OCI-LY7 (cell line): ENCODE results near the gene NTHL1. TPM values are rescaled to one million over a fixed set of nuclear protein-coding genes. Genes with fewer than 3 reads are reported as not detected.

Experiments used
- BruUV-seq: library from RNA; stranded (reverse); fragments of 400-500 nt; replicated peaks from 2 replicates; lab custom pipeline; 2021; lab: Mats Ljungman, UMichigan
- CTCF ChIA-PET: fragments of 300-600 bp; sonication (Branson Sonifier 250); formaldehyde crosslinking; loops from one replicate; lab custom pipeline; 2022; ENCODE audit warnings: antibody characterized with exemption; ENCODE audit not compliant: unreplicated experiment; lab: Charles Lee
- POLR2A ChIA-PET: fragments of 300-600 bp; sonication (Branson Sonifier 250); formaldehyde crosslinking; loops from one replicate; lab custom pipeline; 2022; ENCODE audit warnings: antibody characterized with exemption; lab: Charles Lee
- DNase-seq: peaks from one replicate; pipeline ENCODE4 v3.0.0-alpha.2; 2015; ENCODE audit warnings: low spot score
- H2AFZ ChIP-seq: fragments of 200-600 bp; sonication (generic), shearing (Covaris generic); 2 replicates; pipeline ENCODE4 v1.6.1; 2014; ENCODE audit warnings: mild to moderate bottlenecking, antibody characterized with exemption, low read length, moderate library complexity
- H3K27ac ChIP-seq: fragments of 200-600 bp; sonication (generic); 2 replicates; pipeline ENCODE4 v1.5.1; 2014; ENCODE audit warnings: mixed run types, low read depth, mild to moderate bottlenecking, moderate library complexity, low read length, inconsistent platforms; ENCODE audit not compliant: poor library complexity, severe bottlenecking
- H3K36me3 ChIP-seq: fragments of 200-600 bp; sonication (generic); 2 replicates; pipeline ENCODE4 v1.6.1; 2014; ENCODE audit warnings: mild to moderate bottlenecking, antibody characterized with exemption, low read length, moderate library complexity, mixed read lengths; ENCODE audit not compliant: insufficient read depth
- H3K4me1 ChIP-seq: fragments of 200-600 bp; sonication (generic); 2 replicates; pipeline ENCODE4 v1.5.1; 2014; ENCODE audit warnings: mild to moderate bottlenecking, low read length; ENCODE audit not compliant: insufficient read depth, poor library complexity, severe bottlenecking
- H3K4me2 ChIP-seq: fragments of 200-600 bp; sonication (generic); 2 replicates; pipeline ENCODE4 v1.6.1; 2014; ENCODE audit warnings: mild to moderate bottlenecking, low read length
- H3K4me3 ChIP-seq: fragments of 200-600 bp; sonication (generic); 2 replicates; pipeline ENCODE4 v1.5.1; 2014; ENCODE audit warnings: mild to moderate bottlenecking, low read depth, low read length; ENCODE audit not compliant: poor library complexity, severe bottlenecking
- H3K79me2 ChIP-seq: fragments of 200-600 bp; sonication (generic); 2 replicates; pipeline ENCODE4 v1.6.1; 2016; ENCODE audit warnings: low read depth, mild to moderate bottlenecking, low read length, moderate library complexity, mixed read lengths; ENCODE audit not compliant: insufficient read depth
- H3K9me2 ChIP-seq: fragments of 200-600 bp; sonication (generic); 2 replicates; pipeline ENCODE4 v1.6.1; 2016; ENCODE audit warnings: mild to moderate bottlenecking, low read length, mixed read lengths; ENCODE audit not compliant: insufficient read depth
- H3K9me3 ChIP-seq: fragments of 200-600 bp; sonication (generic); 2 replicates; pipeline ENCODE4 v1.6.1; 2014; ENCODE audit warnings: mild to moderate bottlenecking, mixed run types, low read length, mixed read lengths
- H4K20me1 ChIP-seq: fragments of 200-600 bp; sonication (generic); 2 replicates; pipeline ENCODE4 v1.6.1; 2014; ENCODE audit warnings: mild to moderate bottlenecking, antibody characterized with exemption, low read length, moderate library complexity, mixed read lengths; ENCODE audit not compliant: insufficient read depth
- CTCF ChIP-seq: fragments of 200-600 bp; sonication (generic); conservative IDR thresholded peaks from 2 replicates; pipeline ENCODE4 v1.5.1; 2014; ENCODE audit warnings: mild to moderate bottlenecking, antibody characterized with exemption, low read length, moderate library complexity, mixed read lengths
- EZH2phosphoT487 ChIP-seq: fragments of 200-600 bp; sonication (generic); IDR thresholded peaks from 2 replicates; pipeline ENCODE4 v1.6.1; 2018; ENCODE audit warnings: low read depth, borderline replicate concordance, mild to moderate bottlenecking, mixed run types, antibody characterized with exemption, low read length, moderate library complexity, mixed read lengths
- intact Hi-C: fragments of 100-400 bp; cut with micrococcal nuclease; formaldehyde crosslinking; loops from one replicate; pipeline ENCODE4 v1.10.0; 2022; ENCODE audit not compliant: unreplicated experiment
- total RNA-seq, 2 experiments: library from RNA; depleted of rRNA in 1 of 2; stranded (reverse); fragments of >200 nt in 1 of 2; shearing (Covaris generic) in 1 of 2; gene quantifications; 2 replicates each; pipeline ENCODE4 v1.2.3, GENCODE V29; 2014 to 2022

NTHL1 gene
- total RNA-seq, 2 experiments from 2014 or later = 51.5 to 56.2 TPM

DNA sequence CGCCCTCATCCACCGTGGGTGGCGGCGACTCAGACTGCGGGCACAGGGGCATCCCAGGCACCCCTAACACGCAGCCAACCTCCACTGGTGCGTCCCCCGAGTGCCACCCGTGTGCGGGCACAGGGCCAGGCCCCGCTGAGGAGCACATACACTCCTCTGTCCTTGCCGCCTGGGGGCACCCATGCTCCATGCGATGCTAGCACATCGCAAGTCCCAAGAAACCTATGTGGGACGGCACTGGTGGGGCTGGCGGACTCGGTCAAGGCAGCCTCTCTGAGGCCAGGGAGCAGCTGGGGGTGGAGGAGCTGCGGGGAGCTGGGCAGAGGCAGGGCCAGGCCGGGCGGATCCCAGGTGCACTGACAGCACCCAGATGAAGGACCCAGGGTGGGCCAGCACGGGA is 42.0 kb downstream of the NTHL1 start:
- Histone ChIP-seq H4K20me1 (peaks cover 10% of the 10 kb centered on the region), H2AFZ (no peak overlapping the region), H3K4me3 (no peak overlapping the region), H3K9me3 (no peaks in the 10 kb centered on the region), H3K36me3 (peaks cover 46% of the 10 kb centered on the region), H3K4me2 (no peak overlapping the region), H3K9me2 (no peaks in the 10 kb centered on the region), H3K4me1 (peaks cover 33% of the 10 kb centered on the region), H3K27ac (no peak overlapping the region), H3K79me2 (peaks cover 41% of the 10 kb centered on the region)
- no peak for TF ChIP-seq EZH2phosphoT487
- TF ChIP-seq CTCF = no peak
- intact Hi-C loops = no loop called here
- CTCF ChIA-PET = no interaction called here
- POLR2A ChIA-PET = no interaction called here
- DNase-seq = no peak
- BruUV-seq = no TSS peak

- Histone ChIP-seq H3K4me3 (no peak overlapping the region), H4K20me1 (peaks cover 10% of the 10 kb centered on the region), H3K4me2 (peak overlapping the region; percentile 26; the same call in 1 of the 2 replicates), H3K9me2 (no peaks in the 10 kb centered on the region), H3K79me2 (peaks cover 34% of the 10 kb centered on the region), H3K27ac (no peak overlapping the region), H3K36me3 (peaks cover 53% of the 10 kb centered on the region), H3K9me3 (no peaks in the 10 kb centered on the region), H2AFZ (no peak overlapping the region), H3K4me1 (peaks cover 29% of the 10 kb centered on the region)
- no peak for TF ChIP-seq CTCF
- TF ChIP-seq EZH2phosphoT487 = no peak
- CTCF ChIA-PET = no interaction called here
- intact Hi-C loops = no loop called here
- no TSS peak for BruUV-seq
- POLR2A ChIA-PET = interaction anchor here (1.3 kb wide), 1 partner anchor 151 kb away, joined by 4 read pairs; the partner anchor contains the start of gene TRAF7
- DNase-seq = no peak
Observed at GRCh38 chr16:2004795-2005517, 42.7 kb downstream of the NTHL1 start.
